ENCODE data around the gene TAF11L14.
"Not testable (repeated sequence)": the region's sequence is repeated elsewhere in the genome, so short reads cannot be mapped to it uniquely, and the experiment has no call there.

TAF11L14 gene

GRCh38 chr5:17619354-17619753, 14.9 kb upstream of the TAF11L14 start:
- H3K27me3 ChIP-seq (ENCODE audit: control insufficient read depth, insufficient read depth, low read length, poor library complexity, severe bottlenecking) = no peaks in the 10 kb centered on the region
- H3K4me3 ChIP-seq (ENCODE audit: insufficient read depth, low read depth, low read length) = no peak overlapping the region
- H3K36me3 ChIP-seq (ENCODE audit: control insufficient read depth, insufficient read depth, low read length) = no peaks in the 10 kb centered on the region
- H3K4me1 ChIP-seq (ENCODE audit: control insufficient read depth, insufficient read depth, low read length) = no peaks in the 10 kb centered on the region
- WGBS, 2 experiments = 93 to 100% methylated on average over 3 of the region's 3 CpGs
- H3K9me3 ChIP-seq (ENCODE audit: control insufficient read depth, low read length) = no peaks in the 10 kb centered on the region
- no peak overlapping the region for H3K27ac ChIP-seq (ENCODE audit: insufficient read depth, low read depth, low read length, poor library complexity, severe bottlenecking)

GRCh38 chr5:17620627-17621026, 13.6 kb upstream of the TAF11L14 start:
- Histone ChIP-seq H3K27ac (ENCODE audit: insufficient read depth, low read depth, low read length, poor library complexity, severe bottlenecking) (no peak overlapping the region), H3K4me1 (ENCODE audit: control insufficient read depth, insufficient read depth, low read length) (no peaks in the 10 kb centered on the region), H3K36me3 (ENCODE audit: control insufficient read depth, insufficient read depth, low read length) (no peaks in the 10 kb centered on the region), H3K9me3 (ENCODE audit: control insufficient read depth, low read length) (no peaks in the 10 kb centered on the region), H3K4me3 (ENCODE audit: insufficient read depth, low read depth, low read length) (no peak overlapping the region), H3K27me3 (ENCODE audit: control insufficient read depth, insufficient read depth, low read length, poor library complexity, severe bottlenecking) (no peaks in the 10 kb centered on the region)
- WGBS, 2 experiments = 87 to 88% methylated on average over 17 of the region's 17 CpGs

GRCh38 chr5:17625686-17626085, 8.6 kb upstream of the TAF11L14 start:
- Histone ChIP-seq H3K27ac (ENCODE audit: insufficient read depth, low read depth, low read length, poor library complexity, severe bottlenecking) (no peak overlapping the region), H3K36me3 (ENCODE audit: control insufficient read depth, insufficient read depth, low read length) (no peaks in the 10 kb centered on the region), H3K4me3 (ENCODE audit: insufficient read depth, low read depth, low read length) (no peak overlapping the region), H3K27me3 (ENCODE audit: control insufficient read depth, insufficient read depth, low read length, poor library complexity, severe bottlenecking) (no peaks in the 10 kb centered on the region), H3K4me1 (ENCODE audit: control insufficient read depth, insufficient read depth, low read length) (no peaks in the 10 kb centered on the region), H3K9me3 (ENCODE audit: control insufficient read depth, low read length) (no peaks in the 10 kb centered on the region)
- 95 to 97% methylated on average over 11 of the region's 11 CpGs for WGBS, 2 experiments

GRCh38 chr5:17631788-17632187, 2.5 kb upstream of the TAF11L14 start, which contains the start of gene TAF11L13:
TSS of gene TAF11L13 (plus strand) at chr5:17632088.
- not testable (repeated sequence) for H3K4me1 ChIP-seq (ENCODE audit: control insufficient read depth, insufficient read depth, low read length); H3K4me3 ChIP-seq (ENCODE audit: insufficient read depth, low read depth, low read length); H3K9me3 ChIP-seq (ENCODE audit: control insufficient read depth, low read length); H3K36me3 ChIP-seq (ENCODE audit: control insufficient read depth, insufficient read depth, low read length); H3K27ac ChIP-seq (ENCODE audit: insufficient read depth, low read depth, low read length, poor library complexity, severe bottlenecking); H3K27me3 ChIP-seq (ENCODE audit: control insufficient read depth, insufficient read depth, low read length, poor library complexity, severe bottlenecking)
- 100% methylated on average over 1 to 2 of the region's 12 CpGs for WGBS, 2 experiments

GRCh38 chr5:17649232-17649631, 15.0 kb downstream of the TAF11L14 start:
- H3K9me3 ChIP-seq (ENCODE audit: control insufficient read depth, low read length); H3K27ac ChIP-seq (ENCODE audit: insufficient read depth, low read depth, low read length, poor library complexity, severe bottlenecking); H3K4me1 ChIP-seq (ENCODE audit: control insufficient read depth, insufficient read depth, low read length); H3K36me3 ChIP-seq (ENCODE audit: control insufficient read depth, insufficient read depth, low read length); H3K4me3 ChIP-seq (ENCODE audit: insufficient read depth, low read depth, low read length); H3K27me3 ChIP-seq (ENCODE audit: control insufficient read depth, insufficient read depth, low read length, poor library complexity, severe bottlenecking): not testable (repeated sequence)
- WGBS, 2 experiments = 94% methylated on average over 10 of the region's 10 CpGs

GRCh38 chr5:17655201-17655759, 21.0 kb downstream of the TAF11L14 start:
- not testable (repeated sequence) for H3K9me3 ChIP-seq (ENCODE audit: control insufficient read depth, low read length)
- WGBS, 2 experiments = 95% methylated on average over 32 of the region's 32 CpGs

GRCh38 chr5:17655921-17656320, 21.7 kb downstream of the TAF11L14 start:
- no peaks in the 10 kb centered on the region for H3K36me3 ChIP-seq (ENCODE audit: control insufficient read depth, insufficient read depth, low read length)
- WGBS, 2 experiments = 79 to 80% methylated on average over 5 to 6 of the region's 6 CpGs
- no peak overlapping the region for H3K4me3 ChIP-seq (ENCODE audit: insufficient read depth, low read depth, low read length)
- no peaks in the 10 kb centered on the region for H3K4me1 ChIP-seq (ENCODE audit: control insufficient read depth, insufficient read depth, low read length)
- H3K27ac ChIP-seq (ENCODE audit: insufficient read depth, low read depth, low read length, poor library complexity, severe bottlenecking) = no peak overlapping the region
- no peaks in the 10 kb centered on the region for H3K27me3 ChIP-seq (ENCODE audit: control insufficient read depth, insufficient read depth, low read length, poor library complexity, severe bottlenecking)
- no peaks in the 10 kb centered on the region for H3K9me3 ChIP-seq (ENCODE audit: control insufficient read depth, low read length)

More at GRCh38 chr5:17655201-17655759, 21.0 kb downstream of the TAF11L14 start:
- not testable (repeated sequence) for H3K27ac ChIP-seq (ENCODE audit: insufficient read depth, low read depth, low read length, poor library complexity, severe bottlenecking); H3K36me3 ChIP-seq (ENCODE audit: control insufficient read depth, insufficient read depth, low read length); H3K4me3 ChIP-seq (ENCODE audit: insufficient read depth, low read depth, low read length); H3K4me1 ChIP-seq (ENCODE audit: control insufficient read depth, insufficient read depth, low read length); H3K27me3 ChIP-seq (ENCODE audit: control insufficient read depth, insufficient read depth, low read length, poor library complexity, severe bottlenecking)

GRCh38 chr5:17663182-17663581, 28.9 kb downstream of the TAF11L14 start:
- WGBS, 2 experiments = 95 to 96% methylated on average over 7 of the region's 8 CpGs
- no peak overlapping the region for H3K4me3 ChIP-seq (ENCODE audit: insufficient read depth, low read depth, low read length)

GRCh38 chr5:17665836-17666235, 31.6 kb downstream of the TAF11L14 start:
- no peak overlapping the region for H3K27ac ChIP-seq (ENCODE audit: insufficient read depth, low read depth, low read length, poor library complexity, severe bottlenecking)
- H3K27me3 ChIP-seq (ENCODE audit: control insufficient read depth, insufficient read depth, low read length, poor library complexity, severe bottlenecking) = no peaks in the 10 kb centered on the region
- 97 to 100% methylated on average over 2 of the region's 2 CpGs for WGBS, 2 experiments
- no peaks in the 10 kb centered on the region for H3K9me3 ChIP-seq (ENCODE audit: control insufficient read depth, low read length)
- no peaks in the 10 kb centered on the region for H3K36me3 ChIP-seq (ENCODE audit: control insufficient read depth, insufficient read depth, low read length)
- H3K4me1 ChIP-seq (ENCODE audit: control insufficient read depth, insufficient read depth, low read length) = peaks cover 9% of the 10 kb centered on the region
- no peak overlapping the region for H3K4me3 ChIP-seq (ENCODE audit: insufficient read depth, low read depth, low read length)

More at GRCh38 chr5:17663182-17663581, 28.9 kb downstream of the TAF11L14 start:
- Histone ChIP-seq H3K9me3 (ENCODE audit: control insufficient read depth, low read length) (no peaks in the 10 kb centered on the region), H3K27me3 (ENCODE audit: control insufficient read depth, insufficient read depth, low read length, poor library complexity, severe bottlenecking) (no peaks in the 10 kb centered on the region), H3K4me1 (ENCODE audit: control insufficient read depth, insufficient read depth, low read length) (peaks cover 9% of the 10 kb centered on the region), H3K36me3 (ENCODE audit: control insufficient read depth, insufficient read depth, low read length) (no peaks in the 10 kb centered on the region), H3K27ac (ENCODE audit: insufficient read depth, low read depth, low read length, poor library complexity, severe bottlenecking) (no peak overlapping the region)

- no peaks in the 10 kb centered on the region for H3K27me3 ChIP-seq (ENCODE audit: control insufficient read depth, insufficient read depth, low read length, poor library complexity, severe bottlenecking)
- no peaks in the 10 kb centered on the region for H3K36me3 ChIP-seq (ENCODE audit: control insufficient read depth, insufficient read depth, low read length)
- 80 to 95% methylated on average over 1 to 2 of the region's 3 CpGs for WGBS, 2 experiments
- H3K27ac ChIP-seq (ENCODE audit: insufficient read depth, low read depth, low read length, poor library complexity, severe bottlenecking) = no peak overlapping the region
- H3K9me3 ChIP-seq (ENCODE audit: control insufficient read depth, low read length) = no peaks in the 10 kb centered on the region
- peaks cover 9% of the 10 kb centered on the region for H3K4me1 ChIP-seq (ENCODE audit: control insufficient read depth, insufficient read depth, low read length)
- no peak overlapping the region for H3K4me3 ChIP-seq (ENCODE audit: insufficient read depth, low read depth, low read length)
These were observed 32.5 kb downstream of the TAF11L14 start for GRCh38 chr5:17666726-17667235.
